ENCODE results near the gene ZBTB16.

Gene ZBTB16

DNA sequence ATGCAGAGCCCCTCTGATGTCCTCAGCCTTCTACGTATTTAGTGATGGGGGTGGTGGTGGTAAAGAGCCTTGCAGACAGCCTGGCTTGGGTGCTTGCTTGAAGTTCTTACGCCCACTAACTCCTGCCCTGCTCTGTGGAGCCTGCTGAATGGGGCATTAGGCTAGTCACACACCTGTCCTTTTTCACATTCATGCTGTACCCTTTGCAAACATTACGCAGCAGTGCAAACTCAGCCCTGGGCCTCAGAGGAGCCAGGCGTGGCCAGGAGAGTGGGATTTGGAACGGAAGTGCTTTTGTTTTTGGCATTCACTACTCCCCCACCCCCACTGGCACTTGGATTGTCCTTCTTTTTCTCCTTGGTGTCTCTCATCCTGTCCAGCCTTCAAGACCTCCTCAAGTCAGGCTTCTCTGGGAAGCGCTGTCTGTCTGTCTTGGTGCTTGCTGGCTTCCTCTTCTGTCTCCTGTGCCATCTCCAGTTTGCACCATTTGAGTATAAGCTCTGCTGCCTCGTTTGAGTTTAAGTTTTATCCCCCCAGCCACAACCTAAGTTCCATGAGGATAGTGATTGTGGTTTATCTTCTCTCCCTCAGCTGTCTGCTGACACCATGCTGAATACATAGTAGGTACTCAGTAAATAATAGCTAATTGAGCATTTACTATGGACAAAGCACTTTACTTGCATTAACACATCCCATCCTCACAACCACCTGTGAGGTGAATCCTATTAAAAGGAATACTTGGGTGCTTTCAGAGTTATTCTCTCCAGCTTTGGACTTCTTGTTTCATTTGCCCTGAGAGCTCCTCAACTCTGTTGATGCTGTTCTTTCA, 26.7 kb downstream of the ZBTB16 start:
- no peak for DNase-seq

DNA sequence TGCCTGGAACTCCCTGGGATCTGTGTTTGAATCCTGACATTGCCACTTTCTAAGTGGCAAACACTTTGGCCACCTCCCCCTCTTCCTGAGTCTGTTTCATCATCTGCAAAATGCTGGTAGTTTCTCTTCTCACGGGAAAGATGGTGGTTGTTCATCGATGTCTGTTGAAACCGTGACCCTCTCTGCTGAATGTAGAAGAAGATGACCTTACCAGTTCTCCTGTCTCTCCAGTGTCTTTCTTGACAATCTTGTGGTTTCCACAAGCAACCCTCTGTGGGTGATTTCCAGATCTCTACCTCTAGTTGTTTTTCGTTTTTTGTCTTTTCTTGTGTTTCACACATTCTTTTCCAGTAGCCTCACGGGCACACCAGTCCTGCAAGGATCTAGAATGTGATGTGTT, 27.5 kb downstream of the ZBTB16 start:
- DNase-seq, result no peak

GRCh38 chr11:114088216-114088615, 28.7 kb downstream of the ZBTB16 start:
- DNase-seq, result no peak

- no peak for DNase-seq
Observed at GRCh38 chr11:114088836-114089235, 29.3 kb downstream of the ZBTB16 start.

DNA sequence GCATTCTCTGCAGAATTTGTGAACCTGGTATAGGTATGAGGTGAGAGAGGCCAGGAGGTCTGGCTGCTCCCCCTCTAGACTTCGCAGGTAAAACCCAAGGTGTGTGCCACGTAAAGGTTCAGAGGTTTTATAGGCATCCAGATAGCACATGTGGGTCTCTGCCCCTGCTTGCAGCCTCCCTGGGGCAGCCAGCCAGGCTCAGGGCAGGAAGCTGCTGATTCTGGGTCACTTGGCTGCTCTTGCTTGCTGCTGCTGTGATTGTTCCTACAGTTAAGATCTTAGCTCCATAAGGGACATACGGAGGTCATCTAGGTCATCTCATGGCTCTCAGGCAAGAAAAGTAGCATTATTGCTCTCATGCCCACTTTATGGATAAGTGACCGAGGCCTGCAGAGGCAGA, 30.2 kb downstream of the ZBTB16 start:
- no peak for DNase-seq

DNA sequence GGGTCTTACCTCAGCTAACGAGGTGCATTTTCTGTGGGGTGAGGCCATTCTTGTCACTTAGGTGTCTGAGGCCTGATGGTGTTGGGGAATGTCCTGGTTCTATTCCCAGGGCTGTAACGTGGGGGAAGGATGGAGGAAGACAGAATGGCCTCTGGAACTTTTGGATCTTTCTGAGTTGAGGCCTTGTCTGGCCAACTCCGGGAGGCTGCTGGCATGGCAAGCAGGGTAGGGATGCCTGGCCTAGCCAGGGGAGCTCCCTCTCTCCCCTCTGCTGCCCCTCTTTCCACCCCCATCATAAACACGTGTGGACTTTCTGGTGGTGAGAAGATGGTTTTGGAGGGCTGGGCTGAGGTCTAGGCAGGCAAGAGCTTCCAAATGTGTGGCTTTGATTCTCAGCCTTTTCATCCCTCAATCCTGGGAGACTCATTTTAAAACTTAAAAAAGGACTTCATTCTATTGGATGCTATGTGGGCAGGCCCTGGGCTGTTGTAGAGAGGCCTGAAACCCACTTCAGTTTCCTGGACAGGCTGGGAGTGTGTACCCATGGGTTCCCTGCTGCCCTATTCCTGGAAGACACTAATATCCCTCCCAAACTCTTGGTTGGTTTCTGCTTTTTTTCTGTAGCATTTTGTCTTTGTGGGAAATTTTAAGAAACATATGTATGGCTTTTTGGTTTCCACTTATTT, 30.9 kb downstream of the ZBTB16 start:
- DNase-seq, result no peak

GRCh38 chr11:114090976-114091375, 31.5 kb downstream of the ZBTB16 start:
- no peak for DNase-seq

- no peak for DNase-seq
Observed at GRCh38 chr11:114091516-114092397, 32.2 kb downstream of the ZBTB16 start.

GRCh38 chr11:114092478-114092877, 33.0 kb downstream of the ZBTB16 start:
- no peak for DNase-seq

DNA sequence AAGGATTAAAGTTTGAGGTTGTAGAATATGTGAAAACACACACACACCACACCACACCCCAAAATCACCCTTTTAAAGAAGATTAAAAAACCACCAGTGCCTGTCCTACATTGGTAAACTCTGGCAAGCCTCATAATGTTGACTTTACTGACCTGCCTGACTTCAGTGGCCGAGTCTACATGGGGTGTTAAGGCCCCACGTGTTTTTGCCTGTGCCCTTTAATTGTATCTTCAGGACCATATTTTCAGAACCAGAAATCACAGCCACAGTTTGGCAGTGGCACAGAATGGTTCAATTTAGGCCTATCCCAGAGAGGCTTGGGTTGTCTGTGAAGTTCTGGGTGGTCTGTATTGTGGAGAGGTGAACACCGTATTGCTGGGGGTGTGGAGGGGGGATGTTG, 33.4 kb downstream of the ZBTB16 start:
- DNase-seq, result no peak

GRCh38 chr11:114094516-114094915, 35.0 kb downstream of the ZBTB16 start:
- no peak for DNase-seq

DNA sequence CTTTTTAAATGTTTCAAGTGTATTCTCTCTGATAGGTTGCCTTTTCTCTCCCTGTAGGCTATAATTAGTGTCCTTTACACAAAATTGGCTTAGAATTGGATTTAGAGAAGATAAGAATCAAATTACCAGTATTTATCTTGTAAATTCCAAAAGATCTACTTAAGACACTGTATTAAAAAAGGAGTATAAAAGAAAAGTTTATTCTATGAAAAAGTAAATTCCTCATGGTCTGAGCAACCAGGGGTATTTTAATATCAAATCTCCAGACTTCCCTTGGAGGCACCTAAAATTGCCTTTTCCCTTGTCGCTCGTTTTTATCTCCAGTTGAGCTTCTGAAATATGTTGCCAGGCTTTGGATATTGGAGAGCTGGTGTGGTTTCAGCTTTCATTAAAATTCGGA, 36.4 kb downstream of the ZBTB16 start:
- DNase-seq, result no peak

DNA sequence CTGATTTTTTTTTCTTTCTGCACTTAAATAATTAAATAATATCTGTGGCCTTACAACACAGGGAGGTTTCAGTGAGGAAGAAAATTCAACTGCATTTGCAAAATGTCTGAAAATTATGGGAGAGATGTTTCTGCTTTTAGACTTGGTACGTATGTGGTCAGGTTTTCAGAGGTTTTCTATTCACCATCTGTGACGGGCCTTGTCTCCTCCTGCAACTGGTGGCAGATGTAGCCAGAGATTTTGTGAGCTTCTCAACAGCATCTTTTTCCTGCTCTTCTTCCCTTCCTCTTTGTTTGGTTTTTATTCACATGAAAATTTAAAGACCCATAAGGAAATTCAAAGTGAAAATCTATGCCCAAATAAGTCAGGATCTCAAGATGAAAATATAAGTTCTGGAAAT, 38.3 kb downstream of the ZBTB16 start:
- no peak for DNase-seq

DNA sequence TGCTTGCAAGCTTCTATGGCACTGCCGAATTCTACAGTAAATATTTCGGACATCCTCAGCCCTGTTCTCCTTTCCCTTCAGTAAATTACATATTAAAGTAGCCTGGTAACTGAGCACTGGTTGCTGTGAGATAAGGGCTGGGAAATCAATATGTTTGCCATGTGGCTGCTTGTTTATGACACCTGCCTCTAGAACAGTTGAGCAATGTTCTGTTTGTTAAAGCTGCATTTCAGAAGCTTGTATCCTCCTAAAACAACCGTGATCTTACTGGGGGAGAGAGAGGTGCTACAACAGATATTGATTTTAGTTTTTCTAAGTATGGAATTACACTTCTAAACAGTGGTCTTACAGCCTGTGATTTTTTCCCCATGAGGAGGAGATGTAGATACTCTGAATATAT, 39.4 kb downstream of the ZBTB16 start:
- DNase-seq, result no peak

DNA sequence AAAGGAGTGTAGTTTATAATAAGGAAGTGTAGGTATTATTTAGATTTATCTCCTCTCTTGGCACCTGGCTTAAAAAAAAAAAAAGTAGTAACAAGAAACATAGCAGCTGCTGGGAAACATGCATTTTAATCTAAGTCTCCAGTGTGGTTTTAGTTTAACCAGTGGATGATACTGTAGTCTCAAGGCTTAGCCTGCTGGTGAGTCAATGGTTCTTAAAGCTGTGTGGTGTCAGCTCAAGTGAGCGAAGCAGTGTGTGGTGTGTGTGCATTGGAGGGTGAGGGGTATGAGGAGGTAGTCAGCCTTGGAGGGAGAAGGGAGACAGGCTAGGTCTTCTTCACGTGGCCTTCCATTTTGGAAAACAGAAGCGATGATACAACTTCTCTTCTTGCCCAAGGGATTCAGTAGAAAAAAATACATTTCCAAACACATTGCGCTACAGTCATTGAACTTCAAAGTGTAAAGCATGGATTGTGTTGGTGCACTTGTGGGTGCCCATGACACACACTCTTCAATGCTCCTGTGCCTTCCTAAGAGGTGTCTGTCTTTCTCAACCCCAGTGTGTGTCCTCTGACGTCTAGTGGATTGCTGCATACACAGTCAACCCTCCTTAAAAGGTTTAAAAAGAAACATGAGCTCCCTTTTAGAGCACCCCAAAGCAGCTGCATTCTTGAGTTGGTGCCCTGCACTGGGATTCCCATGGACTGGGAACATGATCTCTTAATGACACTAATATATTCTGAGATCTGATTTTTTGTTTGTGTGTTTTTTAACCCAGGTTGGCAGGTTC, 40.1 kb downstream of the ZBTB16 start:
- no peak for DNase-seq

GRCh38 chr11:114102993-114103896, 43.7 kb downstream of the ZBTB16 start:
- no peak for DNase-seq

- DNase-seq, result no peak
Observed at GRCh38 chr11:114105611-114106010, 46.1 kb downstream of the ZBTB16 start.

DNA sequence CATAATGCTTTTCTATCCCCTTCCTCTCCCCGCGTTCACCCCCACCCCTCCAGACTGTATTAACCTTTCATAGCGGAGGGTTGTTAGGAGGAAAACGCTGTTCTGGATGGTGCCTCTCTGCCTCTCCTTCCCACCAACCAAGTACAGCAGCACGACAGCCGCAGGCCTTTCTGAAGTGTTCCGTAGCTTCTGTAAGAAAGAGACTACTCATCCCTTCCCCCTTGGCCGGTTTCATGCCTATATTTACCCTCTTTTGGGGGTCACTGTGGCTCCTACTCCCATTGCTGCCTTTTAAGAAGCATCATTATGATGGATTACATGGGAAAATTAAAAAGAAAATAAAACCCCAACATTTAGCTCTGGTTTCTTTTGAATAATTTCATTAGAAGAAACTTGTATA, 46.5 kb downstream of the ZBTB16 start:
- no peak for DNase-seq

- no peak for DNase-seq
Observed at GRCh38 chr11:114106986-114107385, 47.5 kb downstream of the ZBTB16 start.

- DNase-seq, result no peak
Observed at GRCh38 chr11:114108501-114109205, 49.1 kb downstream of the ZBTB16 start.

All from femur (tissue), 1 donor.